Prostate gland (tissue), 2 donors: ENCODE results near the gene ACER3.

Experiments
- POLR2AphosphoS5 ChIP-seq: sonication (generic); formaldehyde crosslinking; IDR thresholded peaks from one replicate; pipeline ENCODE4 v1.6.1; 2017; ENCODE audit warnings: antibody characterized with exemption
- TF ChIP-seq, protein P1 (sequence below), 4 experiments: fragments of 200-600 bp in 2 of 4; fragments of 450-650 bp in 2 of 4; sonication (generic) in 2 of 4; IDR thresholded peaks; 1 replicate in 3 of 4; 2 replicates in 1 of 4; pipeline ENCODE4 v1.5.1; 2016 to 2019; ENCODE audit warnings: antibody characterized with exemption in 4 of 4, mild to moderate bottlenecking in 2 of 4, moderate library complexity in 2 of 4

DNA sequence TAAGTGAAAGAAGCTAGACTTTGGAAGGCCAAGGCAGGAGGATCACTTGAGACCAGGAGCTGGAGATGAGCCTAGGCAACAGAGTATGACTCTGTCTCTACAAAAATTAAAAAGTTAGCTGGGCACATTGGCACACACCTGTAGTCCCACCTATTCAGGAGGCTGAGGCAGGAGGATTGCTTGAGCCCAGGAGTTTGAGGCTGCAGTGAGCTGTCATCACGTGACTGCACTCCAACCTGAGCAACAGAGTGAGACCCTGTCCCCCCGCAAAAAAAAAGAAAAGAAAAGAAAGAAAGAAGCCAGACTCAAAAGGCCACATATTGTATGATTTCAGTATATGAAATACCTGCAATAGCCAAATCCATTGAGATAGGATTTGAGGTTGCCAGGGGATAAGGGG, 198.2 kb downstream of the ACER3 start:
- TF ChIP-seq, protein P1, sequence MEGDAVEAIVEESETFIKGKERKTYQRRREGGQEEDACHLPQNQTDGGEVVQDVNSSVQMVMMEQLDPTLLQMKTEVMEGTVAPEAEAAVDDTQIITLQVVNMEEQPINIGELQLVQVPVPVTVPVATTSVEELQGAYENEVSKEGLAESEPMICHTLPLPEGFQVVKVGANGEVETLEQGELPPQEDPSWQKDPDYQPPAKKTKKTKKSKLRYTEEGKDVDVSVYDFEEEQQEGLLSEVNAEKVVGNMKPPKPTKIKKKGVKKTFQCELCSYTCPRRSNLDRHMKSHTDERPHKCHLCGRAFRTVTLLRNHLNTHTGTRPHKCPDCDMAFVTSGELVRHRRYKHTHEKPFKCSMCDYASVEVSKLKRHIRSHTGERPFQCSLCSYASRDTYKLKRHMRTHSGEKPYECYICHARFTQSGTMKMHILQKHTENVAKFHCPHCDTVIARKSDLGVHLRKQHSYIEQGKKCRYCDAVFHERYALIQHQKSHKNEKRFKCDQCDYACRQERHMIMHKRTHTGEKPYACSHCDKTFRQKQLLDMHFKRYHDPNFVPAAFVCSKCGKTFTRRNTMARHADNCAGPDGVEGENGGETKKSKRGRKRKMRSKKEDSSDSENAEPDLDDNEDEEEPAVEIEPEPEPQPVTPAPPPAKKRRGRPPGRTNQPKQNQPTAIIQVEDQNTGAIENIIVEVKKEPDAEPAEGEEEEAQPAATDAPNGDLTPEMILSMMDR (IDR thresholded peaks at IDR 0.05) = no peak
- no peak for TF ChIP-seq POLR2AphosphoS5
